Mesendoderm (in vitro differentiated cells): ENCODE data around the gene DZIP1.
A peak's percentile ranks its signal among the peaks of the same experiment; 100 is the strongest.

Experiments
- DNase-seq: peaks from one replicate; pipeline ENCODE4 v3.0.0; 2013
- H2AK5ac ChIP-seq: 2 replicates; pipeline ENCODE4 v1.6.1; 2013; ENCODE audit warnings: low read length, inconsistent platforms
- H2BK120ac ChIP-seq: 2 replicates; pipeline ENCODE4 v1.6.1; 2013; ENCODE audit warnings: low read depth, mild to moderate bottlenecking, low read length, moderate library complexity, mixed read lengths
- H2BK15ac ChIP-seq: replicated peaks from 2 replicates; pipeline ENCODE4 v1.6.1; 2013; ENCODE audit warnings: low read depth, mild to moderate bottlenecking, moderate library complexity
- H2BK5ac ChIP-seq: 2 replicates; pipeline ENCODE4 v1.6.1; 2013; ENCODE audit warnings: low read length, inconsistent platforms
- H3K18ac ChIP-seq: 2 replicates; pipeline ENCODE4 v1.6.1; 2013; ENCODE audit warnings: mild to moderate bottlenecking, low read length, mixed read lengths
- H3K23ac ChIP-seq: one replicate; pipeline ENCODE4 v1.6.1; 2013; ENCODE audit warnings: low read length
- H3K27ac ChIP-seq: 2 replicates; pipeline ENCODE4 v1.5.1; 2013; ENCODE audit warnings: low read depth, mild to moderate bottlenecking, inconsistent platforms, low read length, moderate library complexity
- H3K27me3 ChIP-seq: 2 replicates; pipeline ENCODE4 v1.6.1; 2013; ENCODE audit warnings: low read length, control low read depth, mild to moderate bottlenecking, inconsistent platforms; ENCODE audit not compliant: insufficient read depth, poor library complexity
- H3K36me3 ChIP-seq: 2 replicates; pipeline ENCODE4 v1.6.1; 2013; ENCODE audit warnings: low read length, inconsistent platforms; ENCODE audit not compliant: control insufficient read depth, insufficient read depth
- H3K4ac ChIP-seq: one replicate; pipeline ENCODE4 v1.6.1; 2013; ENCODE audit warnings: low read depth, mild to moderate bottlenecking, low read length, moderate library complexity
- H3K4me1 ChIP-seq: 2 replicates; pipeline ENCODE4 v1.6.1; 2013; ENCODE audit warnings: low read depth, low read length, inconsistent platforms; ENCODE audit not compliant: control insufficient read depth
- H3K4me2 ChIP-seq: 2 replicates; pipeline ENCODE4 v1.6.1; 2013; ENCODE audit warnings: low read length
- H3K4me3 ChIP-seq: 2 replicates; pipeline ENCODE4 v1.5.1; 2013; ENCODE audit warnings: mild to moderate bottlenecking, low read length
- H3K56ac ChIP-seq: one replicate; pipeline ENCODE4 v1.6.1; 2013; ENCODE audit warnings: low read length
- H3K79me1 ChIP-seq: 2 replicates; pipeline ENCODE4 v1.6.1; 2013; ENCODE audit warnings: low read length, inconsistent platforms
- H3K79me2 ChIP-seq: 2 replicates; pipeline ENCODE4 v1.6.1; 2013; ENCODE audit warnings: mild to moderate bottlenecking, low read length; ENCODE audit not compliant: control insufficient read depth, insufficient read depth
- H3K9ac ChIP-seq: 2 replicates; pipeline ENCODE4 v1.6.1; 2013; ENCODE audit warnings: low read length, inconsistent platforms
- H4K5ac ChIP-seq: one replicate; pipeline ENCODE4 v1.6.1; 2013; ENCODE audit warnings: low read length
- H4K8ac ChIP-seq: one replicate; pipeline ENCODE4 v1.6.1; 2013; ENCODE audit warnings: low read depth, mild to moderate bottlenecking, control low read depth, low read length, moderate library complexity
- WGBS: extraction: QIAGEN DNeasy Blood & Tissue Kit; methylation state at CpG from one replicate; pipeline ENCODE4 v1.1.7; 2013; ENCODE audit warnings: low lambda C conversion rate, missing lambda C conversion rate; ENCODE audit not compliant: insufficient coverage; ENCODE audit errors: extremely low coverage; 5-methylcytosine and 5-hydroxymethylcytosine counted together

Gene DZIP1

DNA sequence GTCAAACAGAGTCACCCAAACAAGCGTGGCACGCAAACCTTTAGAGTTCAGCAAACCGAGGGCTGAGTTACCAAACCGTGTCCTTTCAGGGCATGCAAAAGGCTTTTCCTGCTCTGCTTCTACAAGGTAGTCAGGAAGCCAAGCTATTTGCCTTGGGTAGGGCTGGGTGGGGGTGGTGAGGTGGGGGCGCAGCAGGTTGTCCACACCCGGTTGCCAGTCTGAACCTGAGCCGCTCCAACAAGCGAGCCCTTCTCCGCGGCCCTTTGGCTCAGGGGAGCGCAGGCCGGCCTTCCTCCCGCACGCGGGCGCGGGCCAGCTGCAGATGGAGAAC is 92.3 kb downstream of the DZIP1 start:
- Histone ChIP-seq H2BK5ac (no peak overlapping the region), H3K56ac (peak overlapping the region; percentile 26), H3K79me2 (peaks cover 2% of the 10 kb centered on the region), H3K4me1 (peaks cover 3% of the 10 kb centered on the region), H3K36me3 (no peaks in the 10 kb centered on the region), H3K79me1 (no peaks in the 10 kb centered on the region), H3K18ac (peak overlapping the region; percentile 54), H2BK120ac (no peak overlapping the region), H4K8ac (no peak overlapping the region), H3K4me3 (no peak overlapping the region), H2AK5ac (no peak overlapping the region), H4K5ac (no peak overlapping the region), H3K23ac (no peak overlapping the region), H3K9ac (peak overlapping the region; percentile 18), H3K4ac (peak overlapping the region; percentile 60), H3K27me3 (no peaks in the 10 kb centered on the region), H3K4me2 (no peak overlapping the region), H3K27ac (no peak overlapping the region), H2BK15ac (no peak overlapping the region)
- WGBS, result no CpG with 5 or more reads among the region's 17 CpGs
- no peak for DNase-seq

- no peak overlapping the region for H2BK15ac ChIP-seq
- H3K4me2 ChIP-seq, result no peak overlapping the region
- no peak overlapping the region for H3K9ac ChIP-seq
- H4K8ac ChIP-seq, result no peak overlapping the region
- no peaks in the 10 kb centered on the region for H3K79me2 ChIP-seq
- no peak overlapping the region for H3K4me3 ChIP-seq
- no CpG with 5 or more reads among the region's 6 CpGs for WGBS
- H2BK120ac ChIP-seq, result no peak overlapping the region
- H4K5ac ChIP-seq, result no peak overlapping the region
- H3K56ac ChIP-seq, result no peak overlapping the region
- H3K36me3 ChIP-seq, result no peaks in the 10 kb centered on the region
- no peaks in the 10 kb centered on the region for H3K27me3 ChIP-seq
- H2AK5ac ChIP-seq, result no peak overlapping the region
- H3K4me1 ChIP-seq, result peaks cover 3% of the 10 kb centered on the region
- H3K4ac ChIP-seq, result no peak overlapping the region
- H3K18ac ChIP-seq, result no peak overlapping the region
- DNase-seq, result peak; percentile 74
- H3K23ac ChIP-seq, result no peak overlapping the region
- H3K79me1 ChIP-seq, result no peaks in the 10 kb centered on the region
- H2BK5ac ChIP-seq, result no peak overlapping the region
- no peak overlapping the region for H3K27ac ChIP-seq
Measured at GRCh38 chr13:95547531-95548167, 96.9 kb downstream of the DZIP1 start.

GRCh38 chr13:95546919-95547318 is 97.6 kb downstream of the DZIP1 start:
- Histone ChIP-seq H2AK5ac (no peak overlapping the region), H3K18ac (no peak overlapping the region), H3K4me3 (no peak overlapping the region), H3K9ac (no peak overlapping the region), H2BK5ac (no peak overlapping the region), H3K4me2 (no peak overlapping the region), H3K4ac (no peak overlapping the region), H3K79me2 (no peaks in the 10 kb centered on the region), H3K4me1 (peaks cover 1% of the 10 kb centered on the region), H3K79me1 (no peaks in the 10 kb centered on the region), H2BK15ac (no peak overlapping the region), H4K8ac (no peak overlapping the region), H2BK120ac (no peak overlapping the region), H4K5ac (no peak overlapping the region), H3K27me3 (no peaks in the 10 kb centered on the region), H3K36me3 (no peaks in the 10 kb centered on the region), H3K23ac (no peak overlapping the region), H3K27ac (no peak overlapping the region), H3K56ac (no peak overlapping the region)
- WGBS, result no CpG with 5 or more reads among the region's 3 CpGs
- peak; percentile 46 for DNase-seq

DNA sequence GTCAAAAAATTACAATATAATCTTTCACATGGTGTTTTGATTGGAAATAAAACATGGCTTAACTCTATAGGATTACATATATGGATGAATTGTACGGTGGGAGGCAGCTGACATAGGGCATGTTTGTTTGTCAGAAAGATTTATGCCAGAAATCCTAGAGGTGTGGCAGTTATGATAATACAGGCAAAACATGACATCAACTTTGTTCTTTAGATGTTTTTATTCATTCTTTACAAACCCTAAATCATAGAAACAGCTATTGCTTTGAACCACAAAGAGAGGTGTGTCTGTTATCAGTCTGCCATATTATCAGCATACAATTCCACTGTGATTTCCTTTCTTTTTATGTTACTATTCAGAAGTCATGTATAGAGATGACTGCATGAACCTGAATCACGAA is 100.2 kb downstream of the DZIP1 start:
- no peak overlapping the region for H2BK120ac ChIP-seq
- no peaks in the 10 kb centered on the region for H3K4me1 ChIP-seq
- no peak for DNase-seq
- H3K18ac ChIP-seq, result no peak overlapping the region
- H3K36me3 ChIP-seq, result no peaks in the 10 kb centered on the region
- H4K8ac ChIP-seq, result no peak overlapping the region
- H3K27me3 ChIP-seq, result no peaks in the 10 kb centered on the region
- no peak overlapping the region for H3K27ac ChIP-seq
- H3K56ac ChIP-seq, result no peak overlapping the region
- WGBS, result no CpG with 5 or more reads among the region's 2 CpGs
- H2AK5ac ChIP-seq, result no peak overlapping the region
- H3K23ac ChIP-seq, result no peak overlapping the region
- no peak overlapping the region for H2BK15ac ChIP-seq
- H3K4me3 ChIP-seq, result no peak overlapping the region
- H3K79me1 ChIP-seq, result no peaks in the 10 kb centered on the region
- no peaks in the 10 kb centered on the region for H3K79me2 ChIP-seq
- H3K9ac ChIP-seq, result no peak overlapping the region
- no peak overlapping the region for H4K5ac ChIP-seq
- no peak overlapping the region for H2BK5ac ChIP-seq
- no peak overlapping the region for H3K4ac ChIP-seq
- H3K4me2 ChIP-seq, result no peak overlapping the region

- DNase-seq, result no peak
- no peak overlapping the region for H2BK120ac ChIP-seq
- no peaks in the 10 kb centered on the region for H3K27me3 ChIP-seq
- H3K23ac ChIP-seq, result no peak overlapping the region
- no peak overlapping the region for H3K56ac ChIP-seq
- no peak overlapping the region for H4K8ac ChIP-seq
- H2BK15ac ChIP-seq, result no peak overlapping the region
- no peak overlapping the region for H3K4me2 ChIP-seq
- no peaks in the 10 kb centered on the region for H3K79me2 ChIP-seq
- no peaks in the 10 kb centered on the region for H3K4me1 ChIP-seq
- no peak overlapping the region for H3K27ac ChIP-seq
- H3K4me3 ChIP-seq, result no peak overlapping the region
- no CpG with 5 or more reads among the region's 8 CpGs for WGBS
- no peaks in the 10 kb centered on the region for H3K36me3 ChIP-seq
- no peak overlapping the region for H4K5ac ChIP-seq
- no peak overlapping the region for H3K4ac ChIP-seq
- no peak overlapping the region for H2AK5ac ChIP-seq
- H2BK5ac ChIP-seq, result no peak overlapping the region
- H3K9ac ChIP-seq, result no peak overlapping the region
- H3K18ac ChIP-seq, result no peak overlapping the region
- H3K79me1 ChIP-seq, result no peaks in the 10 kb centered on the region
Measured at GRCh38 chr13:95541911-95542474, 102.5 kb downstream of the DZIP1 start.

DNA sequence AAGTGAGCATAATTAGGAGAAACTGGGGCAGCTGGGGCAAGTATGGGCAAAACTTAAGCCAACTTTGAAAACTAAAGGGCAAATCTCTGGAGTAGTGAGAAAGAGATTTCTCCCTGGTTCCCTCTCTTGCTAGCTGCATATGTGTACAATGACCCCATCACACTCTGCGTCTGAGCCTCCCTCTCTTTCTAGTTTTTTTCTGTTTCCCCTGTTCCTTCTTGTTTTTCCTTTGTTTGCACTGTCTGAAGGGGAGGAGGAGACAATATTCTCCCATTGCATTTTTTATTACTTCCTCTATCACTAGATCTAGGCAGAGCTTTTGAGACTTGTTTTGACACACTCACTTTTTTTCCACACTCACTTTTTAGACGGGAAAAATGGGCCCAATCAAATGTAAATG is 103.2 kb downstream of the DZIP1 start:
- no peak for DNase-seq
- H3K4me1 ChIP-seq, result no peaks in the 10 kb centered on the region
- no peak overlapping the region for H2AK5ac ChIP-seq
- no peak overlapping the region for H3K27ac ChIP-seq
- no peak overlapping the region for H3K56ac ChIP-seq
- no peak overlapping the region for H3K18ac ChIP-seq
- H3K79me2 ChIP-seq, result no peaks in the 10 kb centered on the region
- H3K23ac ChIP-seq, result no peak overlapping the region
- no peak overlapping the region for H3K4me3 ChIP-seq
- H3K4me2 ChIP-seq, result no peak overlapping the region
- H4K8ac ChIP-seq, result no peak overlapping the region
- H2BK5ac ChIP-seq, result no peak overlapping the region
- H3K27me3 ChIP-seq, result no peaks in the 10 kb centered on the region
- no peak overlapping the region for H3K4ac ChIP-seq
- no peak overlapping the region for H2BK120ac ChIP-seq
- no CpG with 5 or more reads among the region's 2 CpGs for WGBS
- H4K5ac ChIP-seq, result no peak overlapping the region
- H2BK15ac ChIP-seq, result no peak overlapping the region
- no peaks in the 10 kb centered on the region for H3K36me3 ChIP-seq
- no peak overlapping the region for H3K9ac ChIP-seq
- H3K79me1 ChIP-seq, result no peaks in the 10 kb centered on the region
